Body of pancreas (tissue), 4 donors: ENCODE results near the gene CAMK4. TPM values are rescaled to one million over a fixed set of nuclear protein-coding genes. Genes with fewer than 3 reads are reported as not detected.

Source experiments
- ATAC-seq: fragments of 150-250 bp; one replicate; pipeline ENCODE4 v1.9.1; 2016
- DNase-seq, 4 donors: peaks; one replicate each; pipeline ENCODE4 v3.0.0-alpha.2; 2019
- H3K27ac ChIP-seq, 4 donors: fragments of 200-600 bp; sonication (generic); 1 replicate in 3 of 4; 2 replicates in 1 of 4; pipeline versions ENCODE4 v1.5.1 to v1.6.1; 2016 to 2019; ENCODE audit warnings: mild to moderate bottlenecking in 1 of 4, mixed read lengths in 1 of 4, moderate library complexity in 1 of 4
- H3K27me3 ChIP-seq, 2 donors: fragments of 200-600 bp; sonication (generic); one replicate each; pipeline ENCODE4 v1.6.0; 2016; ENCODE audit warnings: mild to moderate bottlenecking in 1 of 2
- H3K36me3 ChIP-seq, 2 donors: fragments of 200-600 bp; sonication (generic); replicated peaks in 1 of 2; 2 replicates each; pipeline ENCODE4 v1.5.1; 2016; ENCODE audit warnings: low read depth in 2 of 2; ENCODE audit not compliant: insufficient read depth in 1 of 2
- H3K4me1 ChIP-seq: fragments of 200-600 bp; sonication (generic); one replicate; pipeline ENCODE4 v1.6.0; 2016
- H3K4me3 ChIP-seq, 2 donors: fragments of 200-600 bp; sonication (generic); 1 replicate in 1 of 2; 2 replicates in 1 of 2; pipeline ENCODE4 v1.5.1; 2016 to 2019
- H3K9me3 ChIP-seq, 3 donors: fragments of 200-600 bp; sonication (generic); 1 replicate in 2 of 3; 2 replicates in 1 of 3; pipeline ENCODE4 v1.5.1; 2016
- POLR2A ChIP-seq, 3 donors: fragments of 450-650 bp; IDR thresholded peaks; one replicate each; pipeline ENCODE4 v1.6.1; 2016; ENCODE audit warnings: antibody characterized with exemption in 3 of 3, mild to moderate bottlenecking in 2 of 3
- WGBS, 2 donors: methylation state at CpG; one replicate each; pipeline ENCODE4 v1.1.5; 2017; 5-methylcytosine and 5-hydroxymethylcytosine counted together
- intact Hi-C: fragments of 100-400 bp; cut with DNase I; formaldehyde crosslinking; loops from one replicate; pipeline ENCODE4 v1.15.1; 2023
- total RNA-seq, 2 donors: library from RNA; depleted of rRNA; stranded (reverse); fragments of >200 nt; gene quantifications; one replicate each; pipeline ENCODE4 v1.1.0, GENCODE V29; 2016
- TF ChIP-seq, protein P1 (sequence below), 7 experiments: fragments of 450-650 bp in 4 of 7; fragments of 200-600 bp in 3 of 7; sonication (generic) in 3 of 7; IDR thresholded peaks; one replicate each; pipeline ENCODE4 v1.5.1; 2016 to 2019; ENCODE audit warnings: antibody characterized with exemption in 7 of 7

Gene CAMK4
- total RNA-seq, 2 donors from 2014 or later = 0.78 TPM; not detected in 1

GRCh38 chr5:111310711-111311620, 86.8 kb downstream of the CAMK4 start:
- TF ChIP-seq, protein P1, sequence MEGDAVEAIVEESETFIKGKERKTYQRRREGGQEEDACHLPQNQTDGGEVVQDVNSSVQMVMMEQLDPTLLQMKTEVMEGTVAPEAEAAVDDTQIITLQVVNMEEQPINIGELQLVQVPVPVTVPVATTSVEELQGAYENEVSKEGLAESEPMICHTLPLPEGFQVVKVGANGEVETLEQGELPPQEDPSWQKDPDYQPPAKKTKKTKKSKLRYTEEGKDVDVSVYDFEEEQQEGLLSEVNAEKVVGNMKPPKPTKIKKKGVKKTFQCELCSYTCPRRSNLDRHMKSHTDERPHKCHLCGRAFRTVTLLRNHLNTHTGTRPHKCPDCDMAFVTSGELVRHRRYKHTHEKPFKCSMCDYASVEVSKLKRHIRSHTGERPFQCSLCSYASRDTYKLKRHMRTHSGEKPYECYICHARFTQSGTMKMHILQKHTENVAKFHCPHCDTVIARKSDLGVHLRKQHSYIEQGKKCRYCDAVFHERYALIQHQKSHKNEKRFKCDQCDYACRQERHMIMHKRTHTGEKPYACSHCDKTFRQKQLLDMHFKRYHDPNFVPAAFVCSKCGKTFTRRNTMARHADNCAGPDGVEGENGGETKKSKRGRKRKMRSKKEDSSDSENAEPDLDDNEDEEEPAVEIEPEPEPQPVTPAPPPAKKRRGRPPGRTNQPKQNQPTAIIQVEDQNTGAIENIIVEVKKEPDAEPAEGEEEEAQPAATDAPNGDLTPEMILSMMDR (IDR thresholded peaks at IDR 0.05) = no peak
- no peak for TF ChIP-seq POLR2A (IDR thresholded peaks at IDR 0.05)

DNA sequence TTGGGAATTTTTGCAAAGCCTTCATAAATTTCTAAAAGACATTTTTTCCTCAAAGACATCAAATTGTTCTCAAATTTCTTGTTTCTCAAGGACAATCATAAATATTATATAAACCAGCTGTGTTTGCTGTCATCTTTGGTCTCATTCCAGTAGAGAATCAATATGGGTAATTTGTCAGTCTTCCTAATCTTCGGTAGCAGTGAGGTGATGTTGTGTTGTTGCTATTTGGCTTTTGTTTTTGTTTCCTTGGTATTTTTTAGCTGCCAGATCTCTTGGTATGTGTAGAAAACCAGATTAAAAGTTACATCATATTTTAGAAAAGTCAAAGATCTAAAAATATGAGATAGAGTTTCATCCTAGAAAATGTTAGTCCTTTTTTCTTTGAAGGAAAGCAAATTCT, 87.5 kb downstream of the CAMK4 start:
- Histone ChIP-seq H3K4me3 (no peak overlapping the region), H3K4me1 (no peaks in the 10 kb centered on the region), H3K27ac (no peak overlapping the region), H3K9me3 (no peaks in the 10 kb centered on the region), H3K36me3 (no peaks in the 10 kb centered on the region), H3K27me3 (no peaks in the 10 kb centered on the region)
- DNase-seq (no peak), ATAC-seq (no peak)
- intact Hi-C loops = no loop called here
- 6 to 13% methylated on average over 1 of the region's 1 CpG for WGBS, 2 donors
- TF ChIP-seq POLR2A (IDR thresholded peaks at IDR 0.05) = no peak
- TF ChIP-seq, protein P1 (IDR thresholded peaks at IDR 0.05) = no peak

More at GRCh38 chr5:111310711-111311620, 86.8 kb downstream of the CAMK4 start:
- Histone ChIP-seq H3K4me3 (no peak overlapping the region), H3K9me3 (no peaks in the 10 kb centered on the region), H3K27ac (no peak overlapping the region), H3K4me1 (no peaks in the 10 kb centered on the region), H3K36me3 (no peaks in the 10 kb centered on the region), H3K27me3 (no peaks in the 10 kb centered on the region)
- WGBS, 2 donors = 68 to 70% methylated on average over 6 of the region's 6 CpGs
- ATAC-seq = no peak
- intact Hi-C loops = no loop called here
- no peak for DNase-seq

GRCh38 chr5:111313017-111313724, 89.0 kb downstream of the CAMK4 start:
- Histone ChIP-seq H3K4me1 (no peaks in the 10 kb centered on the region), H3K27ac (no peak overlapping the region), H3K36me3 (no peaks in the 10 kb centered on the region), H3K27me3 (no peaks in the 10 kb centered on the region), H3K9me3 (no peaks in the 10 kb centered on the region), H3K4me3 (no peak overlapping the region)
- intact Hi-C loops = no loop called here
- TF ChIP-seq, protein P1 (IDR thresholded peaks at IDR 0.05) = no peak
- TF ChIP-seq POLR2A (IDR thresholded peaks at IDR 0.05) = no peak
- ATAC-seq (no peak), DNase-seq (no peak)
- WGBS, 2 donors = 52 to 61% methylated on average over 2 of the region's 2 CpGs

GRCh38 chr5:111320953-111321352, 96.8 kb downstream of the CAMK4 start:
- no peak for DNase-seq
- TF ChIP-seq POLR2A (IDR thresholded peaks at IDR 0.05) = no peak
- TF ChIP-seq, protein P1 (IDR thresholded peaks at IDR 0.05) = no peak
- no peak for ATAC-seq
- no peaks in the 10 kb centered on the region for H3K36me3 ChIP-seq
- WGBS, 2 donors = 5 to 15% methylated on average over 1 of the region's 1 CpG
- no peaks in the 10 kb centered on the region for H3K9me3 ChIP-seq
- no peaks in the 10 kb centered on the region for H3K4me1 ChIP-seq
- H3K4me3 ChIP-seq = no peak overlapping the region
- intact Hi-C loops = no loop called here
- H3K27me3 ChIP-seq = no peaks in the 10 kb centered on the region
- H3K27ac ChIP-seq = no peak overlapping the region
